GM18519 (cell line): Measurements from ENCODE around the gene TESK1.
"Not testable (repeated sequence)": the region's sequence is repeated elsewhere in the genome, so short reads cannot be mapped to it uniquely, and the experiment has no call there.

Source experiments
- ATAC-seq: cut with Tn5 transposase; IDR thresholded peaks from one replicate; pipeline ENCODE4 v1.9.1; 2021; ENCODE audit warnings: mild to moderate bottlenecking, moderate library complexity; ENCODE audit not compliant: unreplicated experiment, low FRiP score

Gene TESK1

GRCh38 chr9:35577486-35577885, 27.6 kb upstream of the TESK1 start:
- no peak for ATAC-seq

- no peak for ATAC-seq
Observed at GRCh38 chr9:35579130-35579529, 25.9 kb upstream of the TESK1 start.

GRCh38 chr9:35579659-35580227, 25.3 kb upstream of the TESK1 start:
- ATAC-seq, result not testable (repeated sequence)

- not testable (repeated sequence) for ATAC-seq
Observed at GRCh38 chr9:35583521-35583920, 21.5 kb upstream of the TESK1 start.

GRCh38 chr9:35584681-35585080, 20.4 kb upstream of the TESK1 start:
- ATAC-seq, result not testable (repeated sequence)

GRCh38 chr9:35588506-35588905, 16.6 kb upstream of the TESK1 start:
- ATAC-seq, result not testable (repeated sequence)

- ATAC-seq, result no peak
Observed at GRCh38 chr9:35593581-35593980, 11.5 kb upstream of the TESK1 start.

GRCh38 chr9:35594471-35594870, 10.6 kb upstream of the TESK1 start:
- no peak for ATAC-seq

GRCh38 chr9:35596907-35597306, 8.2 kb upstream of the TESK1 start:
- not testable (repeated sequence) for ATAC-seq

GRCh38 chr9:35598866-35599590, 6.0 kb upstream of the TESK1 start:
- no peak for ATAC-seq

GRCh38 chr9:35599763-35600604, 5.1 kb upstream of the TESK1 start:
- ATAC-seq, result no peak

- ATAC-seq, result no peak
Observed at GRCh38 chr9:35603506-35603985, 1.5 kb upstream of the TESK1 start.

GRCh38 chr9:35603986-35604577, 980 bp upstream of the TESK1 start:
- ATAC-seq, result peak; percentile 74

- peak; percentile 2 for ATAC-seq
Observed at GRCh38 chr9:35605351-35606137, 482 bp downstream of the TESK1 start.

- ATAC-seq, result no peak
Observed at GRCh38 chr9:35606138-35606504, 1.1 kb downstream of the TESK1 start.

- no peak for ATAC-seq
Observed at GRCh38 chr9:35606726-35607125, 1.7 kb downstream of the TESK1 start.

- ATAC-seq, result no peak
Observed at GRCh38 chr9:35608221-35608620, 3.2 kb downstream of the TESK1 start.

GRCh38 chr9:35609001-35609819, 4.1 kb downstream of the TESK1 start:
- no peak for ATAC-seq

- no peak for ATAC-seq
Observed at GRCh38 chr9:35609820-35610163, 4.7 kb downstream of the TESK1 start.
